Amniotic stem cell (primary cell): ENCODE measurements around the gene CD36.

Experiments
- DNase-seq: peaks from one replicate; lab custom pipeline; 2025; lab: John Stamatoyannopoulos, UW

The CD36 gene

GRCh38 chr7:80624763-80625162 lies 13.7 kb upstream of the CD36 start:
- no peak for DNase-seq

GRCh38 chr7:80629023-80629422 lies 9.4 kb upstream of the CD36 start:
- no peak for DNase-seq

GRCh38 chr7:80630608-80631405 lies 7.6 kb upstream of the CD36 start:
- DNase-seq: no peak

DNA sequence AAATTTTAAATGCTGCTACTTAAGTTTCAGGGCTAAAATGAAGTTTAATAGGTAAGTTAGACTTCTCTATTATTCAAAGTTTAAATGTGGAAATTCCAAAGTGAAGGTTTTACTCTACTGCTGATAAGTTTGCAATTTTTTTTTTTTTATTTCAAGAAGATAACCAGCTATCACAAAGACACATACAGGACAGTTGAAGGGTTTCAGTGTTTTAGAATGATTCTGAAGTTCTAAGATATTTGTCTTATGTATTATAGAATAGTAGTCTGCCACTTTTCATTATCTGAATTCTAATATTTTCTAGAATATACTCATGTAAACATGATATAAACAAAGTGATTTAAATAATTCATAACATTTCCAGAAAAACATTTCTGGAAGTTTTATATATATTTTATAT lies 7.0 kb upstream of the CD36 start:
- DNase-seq: no peak

GRCh38 chr7:80632139-80632538 lies 6.3 kb upstream of the CD36 start:
- no peak for DNase-seq

DNA sequence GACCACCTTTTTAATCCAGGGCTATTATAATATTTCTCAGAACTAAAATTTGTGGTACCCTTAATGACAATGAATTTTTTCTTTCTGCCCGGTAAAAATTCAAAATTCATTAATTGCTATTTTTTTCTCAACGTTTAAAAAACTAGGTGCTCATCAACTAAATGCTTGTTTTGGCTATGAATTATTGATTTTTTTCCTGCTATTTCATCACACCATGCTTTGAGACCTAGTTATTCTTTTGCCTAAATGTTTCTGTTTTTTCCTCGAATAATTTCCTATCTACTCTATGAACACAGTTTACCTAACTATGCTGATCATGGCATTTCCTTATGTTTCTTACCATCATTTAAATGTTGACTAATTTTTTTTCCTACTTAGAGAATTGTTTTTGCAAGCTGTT lies 5.6 kb upstream of the CD36 start:
- no peak for DNase-seq

DNA sequence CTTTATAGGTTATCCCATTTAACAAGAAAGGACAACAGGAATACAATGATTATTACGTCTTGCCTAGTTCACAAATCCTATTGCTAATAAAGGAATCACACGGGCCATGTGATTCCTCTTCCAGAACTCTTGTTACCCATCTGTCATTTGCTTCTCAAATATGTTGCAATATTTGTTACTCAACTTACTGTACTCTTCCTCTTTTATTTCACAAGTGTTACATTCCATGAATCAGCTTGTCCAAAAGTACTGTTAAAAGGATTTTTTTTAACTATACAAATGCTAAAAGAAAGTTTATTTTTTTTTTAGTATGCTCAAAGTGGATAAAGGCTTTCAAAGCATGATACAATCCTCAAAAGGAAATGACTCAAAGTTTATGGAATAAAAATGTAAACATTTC lies 3.9 kb upstream of the CD36 start:
- DNase-seq: no peak

- DNase-seq: no peak
Observed at GRCh38 chr7:80635533-80635932, 2.9 kb upstream of the CD36 start.

DNA sequence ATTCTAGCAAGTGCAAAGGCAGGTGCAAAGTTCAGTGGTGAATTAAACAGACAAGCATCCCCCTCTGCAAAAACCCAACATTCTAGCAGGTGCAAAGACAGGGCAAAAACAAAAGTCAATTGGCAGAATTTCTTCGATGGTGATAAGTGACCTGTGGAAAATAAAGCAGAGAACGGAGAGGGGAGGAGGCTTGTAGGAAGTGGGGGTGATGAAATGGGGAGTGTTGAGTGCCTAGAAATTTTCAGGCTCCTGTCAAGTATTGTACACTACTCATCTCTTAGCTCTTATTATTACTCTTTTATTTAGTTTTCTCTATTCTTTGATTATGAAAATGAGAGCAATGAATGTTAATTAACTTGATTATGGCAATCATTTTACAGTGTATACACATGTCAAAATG lies 2.4 kb upstream of the CD36 start:
- no peak for DNase-seq

DNA sequence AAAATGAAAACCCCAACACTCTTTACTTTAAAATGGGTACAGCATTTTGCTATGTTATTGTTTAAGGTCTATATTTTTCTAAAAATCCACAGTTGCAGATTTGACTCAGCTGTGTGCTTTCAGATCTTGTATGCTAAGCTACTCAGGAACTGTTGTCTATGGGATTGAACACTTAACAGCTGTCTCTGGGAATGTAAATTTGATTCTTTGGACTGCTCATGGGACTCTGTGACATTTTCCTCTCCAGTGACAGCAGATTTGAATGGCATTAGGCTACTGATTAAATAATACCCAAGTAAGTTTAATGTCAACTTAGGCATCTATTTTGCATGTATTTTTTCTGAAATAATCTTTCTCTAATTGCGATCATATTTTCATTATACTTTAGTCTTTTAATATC lies 1.7 kb upstream of the CD36 start:
- DNase-seq: no peak

GRCh38 chr7:80637454-80637853 lies 988 bp upstream of the CD36 start:
- DNase-seq: no peak

GRCh38 chr7:80639011-80639410 lies 569 bp downstream of the CD36 start:
- DNase-seq: no peak

GRCh38 chr7:80640846-80641245 lies 2.4 kb downstream of the CD36 start:
- DNase-seq: peak; percentile 51

- no peak for DNase-seq
Observed at GRCh38 chr7:80641548-80641947, 3.1 kb downstream of the CD36 start.

DNA sequence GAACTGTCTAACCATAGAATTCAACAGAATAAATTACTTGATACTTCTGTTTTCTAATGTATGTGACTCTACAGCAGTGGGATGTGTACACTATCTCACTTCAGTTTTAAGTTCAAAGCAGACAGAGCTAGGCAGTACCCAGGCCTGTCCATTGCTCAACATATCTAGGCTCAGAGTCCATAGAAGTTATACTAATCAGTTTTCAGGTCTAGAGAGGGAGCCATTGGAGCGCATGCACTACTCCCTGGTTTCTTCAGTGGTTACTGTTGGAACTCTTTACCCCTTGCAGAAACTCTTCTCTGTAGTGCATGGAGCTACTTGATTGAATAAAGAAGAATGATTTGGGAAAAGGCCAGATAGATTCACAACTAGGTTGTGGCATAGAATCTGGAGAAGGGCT lies 4.4 kb downstream of the CD36 start:
- DNase-seq: no peak

- DNase-seq: no peak
Observed at GRCh38 chr7:80643336-80643915, 5.0 kb downstream of the CD36 start.

GRCh38 chr7:80644054-80644453 lies 5.6 kb downstream of the CD36 start:
- no peak for DNase-seq

DNA sequence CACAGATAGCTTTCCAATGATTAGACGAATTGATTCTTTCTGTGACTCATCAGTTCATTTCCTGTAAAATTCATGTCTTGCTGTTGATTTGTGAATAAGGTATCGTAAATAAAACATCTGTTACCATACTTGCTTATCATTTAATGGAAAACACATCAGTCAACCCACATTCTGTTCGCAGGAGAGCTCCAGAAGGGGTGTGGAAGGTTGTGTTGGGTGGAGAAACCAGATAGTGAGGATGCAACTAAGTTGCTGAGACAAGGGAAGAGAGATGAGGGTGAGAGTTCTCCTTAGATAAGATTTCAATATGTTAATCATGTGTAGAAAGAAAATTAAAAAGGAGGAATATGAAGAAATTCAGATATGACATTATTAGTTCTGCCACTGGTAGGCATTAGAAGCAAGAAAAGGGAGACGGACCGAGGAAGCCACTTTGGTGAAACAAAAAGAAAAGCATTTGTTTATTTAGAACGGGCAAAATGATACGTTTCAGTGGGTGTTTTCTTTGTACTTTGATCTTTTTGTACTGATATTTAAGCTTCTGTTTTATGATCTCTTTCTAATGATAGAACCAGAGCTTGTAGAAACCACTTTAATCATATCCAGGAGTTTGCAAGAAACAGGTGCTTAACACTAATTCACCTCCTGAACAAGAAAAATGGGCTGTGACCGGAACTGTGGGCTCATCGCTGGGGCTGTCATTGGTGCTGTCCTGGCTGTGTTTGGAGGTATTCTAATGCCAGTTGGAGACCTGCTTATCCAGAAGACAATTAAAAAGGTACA lies 7.8 kb downstream of the CD36 start:
- DNase-seq: no peak

GRCh38 chr7:80647436-80647835 lies 9.0 kb downstream of the CD36 start:
- no peak for DNase-seq

GRCh38 chr7:80648031-80648600 lies 9.7 kb downstream of the CD36 start:
- no peak for DNase-seq

DNA sequence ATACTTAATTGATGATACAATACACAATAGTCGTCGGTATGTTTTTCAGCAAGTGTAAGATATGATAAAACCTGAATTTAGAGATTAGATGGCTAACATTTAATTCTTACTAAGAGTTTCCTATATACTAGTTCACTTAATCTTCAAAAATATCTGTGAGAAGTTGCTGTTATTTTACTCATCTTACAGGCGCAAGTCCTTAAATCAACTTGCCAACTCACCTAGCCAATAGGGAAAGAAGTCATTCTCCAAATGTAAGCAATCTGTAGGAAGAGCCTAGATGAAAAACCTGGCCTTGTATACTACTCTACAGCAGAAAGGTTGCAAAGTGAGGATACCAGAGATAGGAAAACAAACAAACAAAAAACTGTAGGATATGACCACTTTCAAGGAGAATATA lies 10.6 kb downstream of the CD36 start:
- no peak for DNase-seq

DNA sequence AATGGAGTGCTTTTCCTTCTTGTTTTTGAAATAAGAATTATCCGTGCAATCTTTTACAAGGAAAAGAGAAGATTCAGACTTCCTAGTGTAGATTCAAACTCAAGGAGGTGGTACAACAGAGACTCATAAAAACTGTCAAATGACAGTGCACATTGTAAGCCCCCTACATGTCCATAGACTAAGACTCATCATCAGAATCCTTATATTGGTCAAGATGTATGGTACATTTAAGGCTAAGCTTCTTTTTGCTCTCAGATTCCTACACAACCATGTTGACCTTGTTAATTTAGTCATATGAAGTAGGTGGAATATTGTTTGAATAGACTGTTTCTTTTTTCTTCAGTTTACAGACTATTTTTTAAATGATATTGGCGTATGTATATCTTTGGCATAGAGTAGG lies 11.6 kb downstream of the CD36 start:
- no peak for DNase-seq

GRCh38 chr7:80651471-80651870 lies 13.0 kb downstream of the CD36 start:
- no peak for DNase-seq
